ENCODE data around the gene POLK.

Gene POLK

GRCh38 chr5:75509956-75510355, 1.7 kb upstream of the POLK start:
- Histone ChIP-seq H3K27ac (ENCODE audit: low read length) (no peak overlapping the region), H3K9ac (ENCODE audit: low read length in 2 of 2) (peak overlapping the region in 1 of 2 donors; percentile 83), H3K4me3 (ENCODE audit: low read length in 2 of 2) (peak overlapping the region; percentile 89 to 94)

GRCh38 chr5:75510417-75510835, 1.3 kb upstream of the POLK start:
- peak overlapping the region; percentile 80 for H3K27ac ChIP-seq (ENCODE audit: low read length)
- H3K36me3 ChIP-seq (ENCODE audit: control insufficient read depth in 2 of 2, insufficient read depth in 2 of 2, low read length in 2 of 2): no peaks in the 10 kb centered on the region
- H3K4me1 ChIP-seq (ENCODE audit: control insufficient read depth, insufficient read depth, low read length): peaks cover 5% of the 10 kb centered on the region
- H3K4me3 ChIP-seq (ENCODE audit: low read length in 2 of 2): peak overlapping the region; percentile 89 to 94
- H3K9me3 ChIP-seq (ENCODE audit: control insufficient read depth in 2 of 2, low read length in 2 of 2): no peaks in the 10 kb centered on the region
- no peaks in the 10 kb centered on the region for H3K27me3 ChIP-seq (ENCODE audit: control insufficient read depth in 1 of 2, insufficient read depth in 2 of 2, low read length in 2 of 2)
- H3K9ac ChIP-seq (ENCODE audit: low read length in 2 of 2): peak overlapping the region; percentile 73 to 83

More at GRCh38 chr5:75509956-75510355, 1.7 kb upstream of the POLK start:
- Histone ChIP-seq H3K4me1 (ENCODE audit: control insufficient read depth, insufficient read depth, low read length) (peaks cover 5% of the 10 kb centered on the region), H3K9me3 (ENCODE audit: control insufficient read depth in 2 of 2, low read length in 2 of 2) (no peaks in the 10 kb centered on the region), H3K36me3 (ENCODE audit: control insufficient read depth in 2 of 2, insufficient read depth in 2 of 2, low read length in 2 of 2) (no peaks in the 10 kb centered on the region), H3K27me3 (ENCODE audit: control insufficient read depth in 1 of 2, insufficient read depth in 2 of 2, low read length in 2 of 2) (no peaks in the 10 kb centered on the region)

- Histone ChIP-seq H3K9me3 (ENCODE audit: control insufficient read depth in 2 of 2, low read length in 2 of 2) (no peaks in the 10 kb centered on the region), H3K36me3 (ENCODE audit: control insufficient read depth in 2 of 2, insufficient read depth in 2 of 2, low read length in 2 of 2) (no peaks in the 10 kb centered on the region), H3K27ac (ENCODE audit: low read length) (peak overlapping the region; percentile 80), H3K4me1 (ENCODE audit: control insufficient read depth, insufficient read depth, low read length) (peaks cover 5% of the 10 kb centered on the region), H3K4me3 (ENCODE audit: low read length in 2 of 2) (peak overlapping the region; percentile 89 to 94), H3K9ac (ENCODE audit: low read length in 2 of 2) (peak overlapping the region; percentile 73 to 83), H3K27me3 (ENCODE audit: control insufficient read depth in 1 of 2, insufficient read depth in 2 of 2, low read length in 2 of 2) (no peaks in the 10 kb centered on the region)
These were observed 756 bp upstream of the POLK start for GRCh38 chr5:75510836-75511434.

- peaks cover 5% of the 10 kb centered on the region for H3K4me1 ChIP-seq (ENCODE audit: control insufficient read depth, insufficient read depth, low read length)
- H3K9ac ChIP-seq (ENCODE audit: low read length in 2 of 2): peak overlapping the region; percentile 76 to 87
- H3K9me3 ChIP-seq (ENCODE audit: control insufficient read depth in 2 of 2, low read length in 2 of 2): no peaks in the 10 kb centered on the region
- peak overlapping the region; percentile 86 to 89 for H3K4me3 ChIP-seq (ENCODE audit: low read length in 2 of 2)
- no peaks in the 10 kb centered on the region for H3K27me3 ChIP-seq (ENCODE audit: control insufficient read depth in 1 of 2, insufficient read depth in 2 of 2, low read length in 2 of 2)
- H3K27ac ChIP-seq (ENCODE audit: low read length): no peak overlapping the region
- no peaks in the 10 kb centered on the region for H3K36me3 ChIP-seq (ENCODE audit: control insufficient read depth in 2 of 2, insufficient read depth in 2 of 2, low read length in 2 of 2)
These were observed 838 bp downstream of the POLK start for GRCh38 chr5:75512383-75513074.

GRCh38 chr5:75513841-75514240, 2.1 kb downstream of the POLK start:
- H3K4me3 ChIP-seq (ENCODE audit: low read length in 2 of 2): no peak overlapping the region
- H3K27ac ChIP-seq (ENCODE audit: low read length): no peak overlapping the region
- H3K36me3 ChIP-seq (ENCODE audit: control insufficient read depth in 2 of 2, insufficient read depth in 2 of 2, low read length in 2 of 2): no peaks in the 10 kb centered on the region
- no peaks in the 10 kb centered on the region for H3K9me3 ChIP-seq (ENCODE audit: control insufficient read depth in 2 of 2, low read length in 2 of 2)
- no peaks in the 10 kb centered on the region for H3K27me3 ChIP-seq (ENCODE audit: control insufficient read depth in 1 of 2, insufficient read depth in 2 of 2, low read length in 2 of 2)
- no peak overlapping the region for H3K9ac ChIP-seq (ENCODE audit: low read length in 2 of 2)
- peaks cover 5% of the 10 kb centered on the region for H3K4me1 ChIP-seq (ENCODE audit: control insufficient read depth, insufficient read depth, low read length)

- Histone ChIP-seq H3K27ac (ENCODE audit: low read length) (no peak overlapping the region), H3K9ac (ENCODE audit: low read length in 2 of 2) (no peak overlapping the region), H3K27me3 (ENCODE audit: control insufficient read depth in 1 of 2, insufficient read depth in 2 of 2, low read length in 2 of 2) (no peaks in the 10 kb centered on the region), H3K4me3 (ENCODE audit: low read length in 2 of 2) (no peak overlapping the region), H3K4me1 (ENCODE audit: control insufficient read depth, insufficient read depth, low read length) (peaks cover 4% of the 10 kb centered on the region), H3K36me3 (ENCODE audit: control insufficient read depth in 2 of 2, insufficient read depth in 2 of 2, low read length in 2 of 2) (no peaks in the 10 kb centered on the region), H3K9me3 (ENCODE audit: control insufficient read depth in 2 of 2, low read length in 2 of 2) (no peaks in the 10 kb centered on the region)
These were observed 2.6 kb downstream of the POLK start for GRCh38 chr5:75514323-75514722.

- H3K27ac ChIP-seq (ENCODE audit: low read length): no peak overlapping the region
- H3K27me3 ChIP-seq (ENCODE audit: control insufficient read depth in 1 of 2, insufficient read depth in 2 of 2, low read length in 2 of 2): no peaks in the 10 kb centered on the region
- no peaks in the 10 kb centered on the region for H3K36me3 ChIP-seq (ENCODE audit: control insufficient read depth in 2 of 2, insufficient read depth in 2 of 2, low read length in 2 of 2)
- no peak overlapping the region for H3K4me3 ChIP-seq (ENCODE audit: low read length in 2 of 2)
- H3K9me3 ChIP-seq (ENCODE audit: control insufficient read depth in 2 of 2, low read length in 2 of 2): peaks cover 0 to 5% of the 10 kb centered on the region in 2 donors
- H3K4me1 ChIP-seq (ENCODE audit: control insufficient read depth, insufficient read depth, low read length): no peaks in the 10 kb centered on the region
- H3K9ac ChIP-seq (ENCODE audit: low read length in 2 of 2): no peak overlapping the region
These were observed 8.1 kb downstream of the POLK start for GRCh38 chr5:75519761-75520160.

GRCh38 chr5:75521195-75521594, 9.5 kb downstream of the POLK start:
- Histone ChIP-seq H3K27me3 (ENCODE audit: control insufficient read depth in 1 of 2, insufficient read depth in 2 of 2, low read length in 2 of 2) (no peaks in the 10 kb centered on the region), H3K4me1 (ENCODE audit: control insufficient read depth, insufficient read depth, low read length) (no peaks in the 10 kb centered on the region), H3K9me3 (ENCODE audit: control insufficient read depth in 2 of 2, low read length in 2 of 2) (peaks cover 0 to 5% of the 10 kb centered on the region in 2 donors), H3K9ac (ENCODE audit: low read length in 2 of 2) (no peak overlapping the region), H3K4me3 (ENCODE audit: low read length in 2 of 2) (no peak overlapping the region), H3K27ac (ENCODE audit: low read length) (no peak overlapping the region), H3K36me3 (ENCODE audit: control insufficient read depth in 2 of 2, insufficient read depth in 2 of 2, low read length in 2 of 2) (no peaks in the 10 kb centered on the region)

- Histone ChIP-seq H3K36me3 (ENCODE audit: control insufficient read depth in 2 of 2, insufficient read depth in 2 of 2, low read length in 2 of 2) (no peaks in the 10 kb centered on the region), H3K9me3 (ENCODE audit: control insufficient read depth in 2 of 2, low read length in 2 of 2) (peaks cover 0 to 5% of the 10 kb centered on the region in 2 donors), H3K9ac (ENCODE audit: low read length in 2 of 2) (no peak overlapping the region), H3K27ac (ENCODE audit: low read length) (no peak overlapping the region), H3K27me3 (ENCODE audit: control insufficient read depth in 1 of 2, insufficient read depth in 2 of 2, low read length in 2 of 2) (no peaks in the 10 kb centered on the region), H3K4me1 (ENCODE audit: control insufficient read depth, insufficient read depth, low read length) (no peaks in the 10 kb centered on the region), H3K4me3 (ENCODE audit: low read length in 2 of 2) (no peak overlapping the region)
These were observed 10.3 kb downstream of the POLK start for GRCh38 chr5:75522025-75522424.

GRCh38 chr5:75522542-75522941, 10.9 kb downstream of the POLK start:
- H3K36me3 ChIP-seq (ENCODE audit: control insufficient read depth in 2 of 2, insufficient read depth in 2 of 2, low read length in 2 of 2): no peaks in the 10 kb centered on the region
- H3K27me3 ChIP-seq (ENCODE audit: control insufficient read depth in 1 of 2, insufficient read depth in 2 of 2, low read length in 2 of 2): no peaks in the 10 kb centered on the region
- peaks cover 0 to 5% of the 10 kb centered on the region in 2 donors for H3K9me3 ChIP-seq (ENCODE audit: control insufficient read depth in 2 of 2, low read length in 2 of 2)
- H3K4me1 ChIP-seq (ENCODE audit: control insufficient read depth, insufficient read depth, low read length): no peaks in the 10 kb centered on the region
- no peak overlapping the region for H3K27ac ChIP-seq (ENCODE audit: low read length)
- H3K4me3 ChIP-seq (ENCODE audit: low read length in 2 of 2): no peak overlapping the region
- H3K9ac ChIP-seq (ENCODE audit: low read length in 2 of 2): no peak overlapping the region

- H3K27me3 ChIP-seq (ENCODE audit: control insufficient read depth in 1 of 2, insufficient read depth in 2 of 2, low read length in 2 of 2): no peaks in the 10 kb centered on the region
- no peak overlapping the region for H3K4me3 ChIP-seq (ENCODE audit: low read length in 2 of 2)
- no peak overlapping the region for H3K27ac ChIP-seq (ENCODE audit: low read length)
- H3K9ac ChIP-seq (ENCODE audit: low read length in 2 of 2): no peak overlapping the region
- peaks cover 0 to 5% of the 10 kb centered on the region in 2 donors for H3K9me3 ChIP-seq (ENCODE audit: control insufficient read depth in 2 of 2, low read length in 2 of 2)
- no peaks in the 10 kb centered on the region for H3K36me3 ChIP-seq (ENCODE audit: control insufficient read depth in 2 of 2, insufficient read depth in 2 of 2, low read length in 2 of 2)
- no peaks in the 10 kb centered on the region for H3K4me1 ChIP-seq (ENCODE audit: control insufficient read depth, insufficient read depth, low read length)
These were observed 11.6 kb downstream of the POLK start for GRCh38 chr5:75523275-75523674.
